Keratinocyte (primary cell): Measurements from ENCODE around the gene FOXC1. TPM values are rescaled to one million over a fixed set of nuclear protein-coding genes. Genes with fewer than 3 reads are reported as not detected.

ENCODE experiments used
- DNase-seq: peaks from one replicate; pipeline ENCODE4 v3.0.0-alpha.2; 2011; ENCODE audit warnings: low read depth, missing footprints, low spot score
- FAIRE-seq: peaks from 2 replicates; lab custom pipeline; 2011; peaks lifted over from hg19 to GRCh38; lab: Jason Lieb, UNC
- H2AFZ ChIP-seq: 2 replicates; pipeline ENCODE4 v1.6.0; 2012; ENCODE audit warnings: low read length, control low read depth, inconsistent platforms; ENCODE audit not compliant: control insufficient read depth
- H3K27ac ChIP-seq: 2 replicates; pipeline ENCODE4 v1.5.1; 2011; ENCODE audit warnings: low read length; ENCODE audit not compliant: control insufficient read depth, insufficient read depth
- H3K27me3 ChIP-seq: 3 replicates; pipeline ENCODE4 v1.6.0; 2011; ENCODE audit warnings: low read length; ENCODE audit not compliant: control insufficient read depth, insufficient read depth; ENCODE audit errors: extremely low read depth
- H3K36me3 ChIP-seq, 2 experiments: 2 replicates in 1 of 2; 3 replicates in 1 of 2; pipeline ENCODE4 v1.5.1; 2011; ENCODE audit warnings: low read length in 2 of 2, mild to moderate bottlenecking in 1 of 2; ENCODE audit not compliant: control insufficient read depth in 2 of 2, insufficient read depth in 2 of 2; ENCODE audit errors: extremely low read depth in 1 of 2
- H3K4me1 ChIP-seq: 3 replicates; pipeline ENCODE4 v1.5.1; 2011; ENCODE audit warnings: low read length; ENCODE audit not compliant: control insufficient read depth, insufficient read depth; ENCODE audit errors: extremely low read depth
- H3K4me2 ChIP-seq: 3 replicates; pipeline ENCODE4 v1.6.0; 2011; ENCODE audit warnings: low read depth, low read length; ENCODE audit not compliant: control insufficient read depth, insufficient read depth; ENCODE audit errors: extremely low read depth
- H3K4me3 ChIP-seq, 3 experiments: fragments of 200-600 bp in 1 of 3; sonication (generic) in 1 of 3; 2 replicates in 2 of 3; 3 replicates in 1 of 3; pipeline ENCODE4 v1.5.1; 2011 to 2016; ENCODE audit warnings: low read length in 3 of 3, mild to moderate bottlenecking in 3 of 3, control low read depth in 2 of 3, inconsistent platforms in 1 of 3, low read depth in 1 of 3, mixed read lengths in 1 of 3, mixed run types in 1 of 3, moderate library complexity in 1 of 3; ENCODE audit not compliant: control insufficient read depth in 2 of 3, insufficient read depth in 2 of 3; ENCODE audit errors: extremely low read depth in 1 of 3
- H3K79me2 ChIP-seq: 2 replicates; pipeline ENCODE4 v1.6.0; 2012; ENCODE audit warnings: low read length; ENCODE audit not compliant: control insufficient read depth, insufficient read depth
- H3K9ac ChIP-seq: 3 replicates; pipeline ENCODE4 v1.6.0; 2011; ENCODE audit warnings: low read length; ENCODE audit not compliant: control insufficient read depth, insufficient read depth; ENCODE audit errors: extremely low read depth
- H3K9me1 ChIP-seq: 3 replicates; pipeline ENCODE4 v1.6.0; 2011; ENCODE audit warnings: low read length; ENCODE audit not compliant: control insufficient read depth, insufficient read depth; ENCODE audit errors: extremely low read depth
- H3K9me3 ChIP-seq: 2 replicates; pipeline ENCODE4 v1.5.1; 2012; ENCODE audit warnings: low read depth, low read length; ENCODE audit not compliant: control insufficient read depth
- H4K20me1 ChIP-seq: 3 replicates; pipeline ENCODE4 v1.6.0; 2011; ENCODE audit warnings: low read length; ENCODE audit not compliant: control insufficient read depth, insufficient read depth; ENCODE audit errors: extremely low read depth
- EZH2 ChIP-seq: IDR thresholded peaks from one replicate; pipeline ENCODE4 v1.6.1; 2012; ENCODE audit warnings: inconsistent platforms, mild to moderate bottlenecking, low read length, moderate library complexity
- dilution Hi-C: fragments of 300-500 bp; cut with MboI; formaldehyde crosslinking; loops from one replicate; pipeline ENCODE4 v1.7.0; 2020; ENCODE audit warnings: low sequenced_read_pairs; ENCODE audit not compliant: extremely low pct_ligation_motif_present
- polyA plus RNA-seq, 5 experiments: library from polyadenylated mRNA; depleted of rRNA in 3 of 5; stranded (reverse) in 3 of 5; stranded (forward) in 1 of 5; unstranded in 1 of 5; fragments of >200 nt; gene quantifications; 1 replicate in 1 of 5; 2 replicates in 3 of 5; 3 replicates in 1 of 5; pipeline versions ENCODE4 v1.2.1 to v1.2.3, GENCODE V29; 2011 to 2012; ENCODE audit warnings: missing spikeins in 2 of 5, low read depth in 1 of 5, low replicate concordance in 1 of 5
- TF ChIP-seq, protein P1 (sequence below), 3 experiments: IDR thresholded peaks in 1 of 3; conservative IDR thresholded peaks in 1 of 3; optimal IDR thresholded peaks in 1 of 3; 2 replicates in 2 of 3; 3 replicates in 1 of 3; pipeline versions ENCODE3 to v1.5.1; 2011; ENCODE audit warnings: low read length in 3 of 3, mild to moderate bottlenecking in 3 of 3, moderate library complexity in 2 of 3, control low read depth in 1 of 3, inconsistent platforms in 1 of 3; ENCODE audit not compliant: insufficient read depth in 2 of 3; ENCODE audit errors: extremely low read depth in 1 of 3

Gene FOXC1
- polyA plus RNA-seq, 1 donor (not counting 4 experiments of a cell fraction or from before 2014, with no cell fraction given), result 4.3 TPM

GRCh38 chr6:1584996-1585668 is 24.6 kb upstream of the FOXC1 start:
- Histone ChIP-seq H3K79me2 (no peaks in the 10 kb centered on the region), H3K27me3 (peaks cover 34% of the 10 kb centered on the region), H3K9me3 (no peaks in the 10 kb centered on the region), H3K4me2 (no peak overlapping the region), H3K4me1 (no peaks in the 10 kb centered on the region), H2AFZ (no peak overlapping the region), H3K9ac (no peak overlapping the region), H3K27ac (no peak overlapping the region), H3K4me3 (no peak overlapping the region), H3K36me3 (no peaks in the 10 kb centered on the region), H3K9me1 (no peaks in the 10 kb centered on the region), H4K20me1 (no peaks in the 10 kb centered on the region)
- DNase-seq (no peak), FAIRE-seq (no peak)
- TF ChIP-seq, protein P1, sequence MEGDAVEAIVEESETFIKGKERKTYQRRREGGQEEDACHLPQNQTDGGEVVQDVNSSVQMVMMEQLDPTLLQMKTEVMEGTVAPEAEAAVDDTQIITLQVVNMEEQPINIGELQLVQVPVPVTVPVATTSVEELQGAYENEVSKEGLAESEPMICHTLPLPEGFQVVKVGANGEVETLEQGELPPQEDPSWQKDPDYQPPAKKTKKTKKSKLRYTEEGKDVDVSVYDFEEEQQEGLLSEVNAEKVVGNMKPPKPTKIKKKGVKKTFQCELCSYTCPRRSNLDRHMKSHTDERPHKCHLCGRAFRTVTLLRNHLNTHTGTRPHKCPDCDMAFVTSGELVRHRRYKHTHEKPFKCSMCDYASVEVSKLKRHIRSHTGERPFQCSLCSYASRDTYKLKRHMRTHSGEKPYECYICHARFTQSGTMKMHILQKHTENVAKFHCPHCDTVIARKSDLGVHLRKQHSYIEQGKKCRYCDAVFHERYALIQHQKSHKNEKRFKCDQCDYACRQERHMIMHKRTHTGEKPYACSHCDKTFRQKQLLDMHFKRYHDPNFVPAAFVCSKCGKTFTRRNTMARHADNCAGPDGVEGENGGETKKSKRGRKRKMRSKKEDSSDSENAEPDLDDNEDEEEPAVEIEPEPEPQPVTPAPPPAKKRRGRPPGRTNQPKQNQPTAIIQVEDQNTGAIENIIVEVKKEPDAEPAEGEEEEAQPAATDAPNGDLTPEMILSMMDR (optimal IDR thresholded peaks at IDR 0.05 in 1 of 3, IDR thresholded peaks at IDR 0.05 in 1 of 3, conservative IDR thresholded peaks at IDR 0.05 in 1 of 3; ENCODE audit: extremely low read depth in 1 of 3, insufficient read depth in 2 of 3, low read length in 3 of 3), result no peak
- TF ChIP-seq EZH2, result no peak
- dilution Hi-C loops, result no loop called here

DNA sequence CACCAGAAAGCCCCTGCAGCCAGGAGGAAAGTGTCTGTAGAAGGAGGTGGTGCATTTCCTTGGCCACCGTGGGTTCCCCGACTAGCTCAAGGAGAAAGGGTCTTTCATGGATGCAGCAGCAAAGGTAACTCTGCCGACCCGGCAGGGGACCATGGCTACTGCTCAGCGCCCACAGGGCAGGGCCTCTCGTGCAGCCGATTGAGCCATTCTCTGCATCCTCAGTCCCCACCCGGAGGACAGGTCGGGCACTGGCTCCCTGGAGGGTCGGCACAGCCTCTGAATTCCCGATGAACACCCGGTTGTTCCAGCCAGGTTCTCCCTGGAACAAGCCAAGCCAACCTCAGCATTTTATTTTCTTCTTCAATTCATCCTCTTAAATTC is 24.1 kb upstream of the FOXC1 start:
- Histone ChIP-seq H3K4me2 (no peak overlapping the region), H3K79me2 (no peaks in the 10 kb centered on the region), H4K20me1 (no peaks in the 10 kb centered on the region), H3K27ac (no peak overlapping the region), H3K9me3 (no peaks in the 10 kb centered on the region), H2AFZ (no peak overlapping the region), H3K9ac (no peak overlapping the region), H3K27me3 (peaks cover 39% of the 10 kb centered on the region), H3K36me3 (no peaks in the 10 kb centered on the region), H3K4me1 (no peaks in the 10 kb centered on the region), H3K4me3 (no peak overlapping the region), H3K9me1 (no peaks in the 10 kb centered on the region)
- no peak for TF ChIP-seq EZH2
- TF ChIP-seq, protein P1 (optimal IDR thresholded peaks at IDR 0.05 in 1 of 3, IDR thresholded peaks at IDR 0.05 in 1 of 3, conservative IDR thresholded peaks at IDR 0.05 in 1 of 3; ENCODE audit: extremely low read depth in 1 of 3, insufficient read depth in 2 of 3, low read length in 3 of 3), result no peak
- DNase-seq, result no peak
- dilution Hi-C loops, result no loop called here
- no peak for FAIRE-seq
